HS-27A (cell line): ENCODE results near the gene TRIM52.

ENCODE experiments used
- DNase-seq: peaks from one replicate; pipeline ENCODE4 v3.0.0-alpha.2; 2012; ENCODE audit warnings: low read depth, missing footprints

The TRIM52 gene

DNA sequence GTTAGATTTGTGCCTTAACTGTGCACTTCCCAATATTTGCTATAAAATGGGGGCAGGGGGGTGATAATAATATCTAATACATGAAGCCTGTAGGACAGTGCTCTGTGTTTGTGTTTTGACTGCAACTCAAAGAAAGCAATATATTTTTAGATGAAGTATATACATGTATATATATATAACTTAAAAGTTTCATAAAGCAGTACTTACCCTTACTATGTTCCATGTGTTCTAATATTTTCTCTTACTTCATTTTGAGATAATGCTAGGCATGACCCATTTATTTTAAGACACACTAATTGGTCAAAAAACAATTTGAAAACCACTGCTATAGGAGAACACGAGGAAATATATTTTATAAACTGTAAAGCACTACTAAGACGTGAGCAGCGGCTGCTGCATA, 2.4 kb downstream of the TRIM52 start:
- DNase-seq, result no peak

DNA sequence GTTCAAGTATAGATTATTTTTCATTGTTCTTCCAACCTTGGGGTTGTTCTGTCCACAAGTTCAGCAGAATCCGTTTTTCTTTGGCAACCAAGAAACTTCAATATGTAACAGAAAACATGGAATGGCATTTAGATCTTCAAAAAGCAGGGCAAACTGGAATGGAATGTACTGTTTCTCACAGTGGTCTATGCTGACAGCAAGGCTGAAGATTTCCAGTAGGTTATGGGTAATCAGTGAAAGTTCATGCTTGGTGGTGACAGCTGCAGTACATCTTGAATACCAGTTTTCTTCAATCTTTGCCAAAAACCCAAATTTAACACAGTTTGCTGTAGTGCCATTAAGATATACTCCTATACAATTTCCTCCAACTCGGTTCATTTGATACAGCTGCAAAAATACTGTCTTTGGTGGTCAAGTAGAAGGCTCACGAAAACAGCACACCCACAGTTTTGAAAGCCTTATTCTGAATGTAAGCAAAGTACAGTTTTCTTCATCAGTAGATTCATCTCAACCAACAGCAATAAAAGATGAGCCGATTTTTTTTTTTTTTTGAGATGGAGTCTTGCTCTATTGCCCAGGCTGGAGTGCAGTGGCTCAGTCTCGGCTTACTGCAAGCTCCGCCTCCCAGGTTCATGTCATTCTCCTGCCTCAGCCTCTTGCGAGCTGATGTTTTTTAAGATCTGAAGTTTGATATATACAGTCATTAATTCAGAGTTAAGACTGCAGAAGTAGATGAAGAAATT, 4.9 kb downstream of the TRIM52 start:
- DNase-seq, result no peak

DNA sequence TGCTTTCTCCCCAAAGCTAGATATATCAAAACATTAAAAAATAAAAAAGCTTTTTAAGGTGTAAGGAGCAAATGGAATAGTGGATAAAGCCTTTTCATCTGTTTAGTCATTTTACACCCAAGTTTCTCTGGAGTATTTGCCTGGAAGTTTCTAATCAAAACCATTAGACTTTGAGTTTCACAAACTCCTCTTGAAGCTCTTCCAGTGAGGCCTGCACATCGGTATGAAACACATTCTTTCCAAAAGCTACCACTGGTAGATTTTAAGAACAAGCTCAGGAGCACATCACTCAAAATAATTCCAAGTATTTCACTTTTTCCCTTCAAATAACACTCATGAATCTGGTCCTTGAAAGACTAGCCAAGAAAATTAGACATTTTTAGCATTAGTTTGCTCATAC, 5.7 kb downstream of the TRIM52 start:
- no peak for DNase-seq

DNA sequence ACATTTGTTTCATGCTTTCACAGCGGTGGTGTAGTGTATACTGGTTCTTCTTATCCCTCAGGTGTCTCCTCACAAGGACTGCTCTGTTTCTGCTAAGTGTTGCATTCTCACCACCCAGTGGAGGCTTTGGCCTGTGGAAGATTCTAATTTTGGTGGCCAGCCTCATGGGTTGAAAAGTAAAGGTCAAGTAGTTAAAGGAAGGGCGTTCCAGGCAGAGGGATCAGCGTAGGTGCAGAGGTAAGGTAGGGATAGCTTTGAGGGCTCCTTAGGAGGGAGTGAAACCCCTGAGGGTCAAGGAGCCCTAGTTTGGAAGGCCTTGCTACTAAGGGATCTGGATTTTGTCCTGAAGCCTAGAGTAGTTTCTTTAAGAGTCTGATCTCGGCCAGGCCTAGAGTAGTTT, 12.7 kb downstream of the TRIM52 start:
- DNase-seq, result no peak

DNA sequence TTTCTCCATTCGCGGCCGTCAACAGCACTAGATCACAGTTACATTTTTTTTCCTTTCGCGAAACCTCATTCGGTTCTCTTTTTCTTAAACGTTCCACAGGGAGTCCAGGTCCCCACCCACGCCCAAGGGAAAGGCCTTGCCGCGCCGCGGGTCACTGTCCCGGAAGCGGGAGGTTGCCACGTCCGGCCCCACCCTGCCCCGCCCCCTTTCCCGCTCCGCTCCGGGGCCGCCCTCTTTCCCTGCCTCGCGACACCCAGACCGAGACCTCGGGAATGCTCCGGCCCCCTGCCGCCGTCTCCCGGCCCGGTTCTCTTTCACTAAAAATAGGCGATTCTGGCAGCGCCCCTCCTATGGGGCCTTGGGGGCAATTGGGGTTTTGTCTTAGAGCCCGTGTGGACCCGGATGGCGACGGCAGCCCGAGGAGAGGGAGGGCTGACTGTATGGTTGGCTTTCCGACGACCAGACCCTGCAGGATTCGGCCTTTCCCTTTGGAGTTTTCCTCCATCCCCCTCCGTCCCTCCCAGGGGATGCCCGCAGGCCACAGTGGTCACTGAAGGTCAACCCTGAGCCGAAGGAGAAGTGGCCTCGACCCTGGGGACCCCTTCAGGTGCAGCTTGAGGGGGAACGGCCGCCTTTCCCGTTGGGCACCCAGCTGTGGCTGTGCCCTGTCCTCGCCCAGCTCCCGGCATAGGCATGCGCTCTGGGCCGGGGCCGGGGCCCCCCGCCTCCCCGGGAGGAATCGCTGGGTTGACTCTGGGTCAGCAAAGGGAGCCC, 14.5 kb downstream of the TRIM52 start:
- DNase-seq, result no peak

DNA sequence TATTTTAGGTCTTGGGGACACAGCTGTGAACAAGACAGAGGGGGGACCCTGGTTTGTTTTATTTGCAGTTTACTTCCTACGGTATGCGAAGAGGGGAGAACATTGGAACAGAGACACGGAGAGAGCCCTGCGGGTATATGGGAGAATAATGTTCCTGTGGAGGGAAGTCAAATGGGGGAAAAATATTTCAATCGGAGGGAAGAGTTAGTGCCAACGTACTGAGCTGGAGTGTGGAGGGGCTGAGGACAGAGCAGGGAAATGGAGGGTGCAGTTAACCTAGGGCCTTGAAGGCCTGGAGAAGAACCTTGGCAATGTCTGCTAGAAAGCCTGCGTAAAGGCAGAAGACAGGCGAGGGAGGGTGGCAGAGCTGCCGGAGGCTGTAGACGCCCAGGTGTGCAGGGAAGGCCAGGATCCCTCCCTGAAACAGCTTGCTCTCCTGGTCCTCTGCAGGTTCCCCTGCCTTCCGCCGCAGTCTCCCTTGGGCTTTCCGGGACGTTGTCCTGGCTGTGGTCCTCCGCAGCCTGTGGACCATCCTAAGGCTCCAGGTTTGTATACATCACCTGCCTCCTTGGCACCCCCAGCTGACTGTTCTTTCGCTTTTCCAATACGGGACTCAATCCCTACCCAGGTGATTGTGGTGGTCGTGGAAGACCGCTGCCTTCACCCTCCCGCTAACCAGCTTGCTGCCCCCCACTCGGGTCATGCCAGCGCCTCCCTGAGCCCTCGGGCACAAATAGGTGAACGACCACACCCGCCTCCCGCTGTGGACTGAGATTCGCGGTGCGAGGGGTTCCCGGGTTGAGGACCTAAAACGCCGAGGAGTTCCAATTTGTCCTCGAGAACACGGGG, 15.3 kb downstream of the TRIM52 start:
- no peak for DNase-seq

DNA sequence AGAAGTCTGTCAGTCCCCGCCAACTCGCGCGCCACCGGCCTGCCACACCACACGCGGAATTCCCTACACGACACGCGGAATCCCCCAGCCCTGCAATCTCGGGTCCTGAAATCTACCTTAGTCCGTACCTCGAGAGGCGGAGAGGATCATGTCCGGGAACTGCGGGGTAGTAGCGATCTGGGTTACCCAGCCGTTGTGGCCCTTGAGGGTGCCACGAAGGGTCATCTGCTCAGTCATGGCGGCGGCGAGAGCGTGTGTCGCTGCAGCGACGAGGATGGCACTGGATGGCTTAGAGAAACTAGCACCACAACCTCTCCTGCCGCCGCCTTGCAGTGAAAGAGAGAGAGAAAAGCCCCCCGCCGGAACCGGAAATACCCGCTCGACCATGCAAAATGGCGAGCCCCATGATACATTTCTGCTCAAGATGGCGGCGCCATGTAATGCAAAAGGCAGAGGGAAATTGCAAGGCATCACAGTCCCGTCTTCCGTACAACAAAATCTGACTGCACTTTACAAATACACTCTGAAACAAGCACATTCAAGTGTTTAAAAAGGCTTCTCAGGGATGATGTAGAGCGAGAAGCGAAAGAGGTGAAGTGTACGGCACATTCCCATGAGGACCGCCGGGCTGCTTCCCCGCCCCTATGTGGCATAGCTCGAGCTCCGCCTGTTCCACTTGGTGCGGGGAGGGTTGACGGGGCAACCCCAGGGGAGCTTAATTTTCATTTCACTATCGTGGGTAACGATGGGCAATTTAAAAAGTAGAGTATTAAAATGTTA, 17.2 kb downstream of the TRIM52 start, which contains the start of gene RACK1:
Gene RACK1, minus strand, starts transcription at position 343 of the 780 bp plus-strand sequence. Its CDS starts 106 bp downstream, at position 237.
- peak; percentile 66 for DNase-seq

DNA sequence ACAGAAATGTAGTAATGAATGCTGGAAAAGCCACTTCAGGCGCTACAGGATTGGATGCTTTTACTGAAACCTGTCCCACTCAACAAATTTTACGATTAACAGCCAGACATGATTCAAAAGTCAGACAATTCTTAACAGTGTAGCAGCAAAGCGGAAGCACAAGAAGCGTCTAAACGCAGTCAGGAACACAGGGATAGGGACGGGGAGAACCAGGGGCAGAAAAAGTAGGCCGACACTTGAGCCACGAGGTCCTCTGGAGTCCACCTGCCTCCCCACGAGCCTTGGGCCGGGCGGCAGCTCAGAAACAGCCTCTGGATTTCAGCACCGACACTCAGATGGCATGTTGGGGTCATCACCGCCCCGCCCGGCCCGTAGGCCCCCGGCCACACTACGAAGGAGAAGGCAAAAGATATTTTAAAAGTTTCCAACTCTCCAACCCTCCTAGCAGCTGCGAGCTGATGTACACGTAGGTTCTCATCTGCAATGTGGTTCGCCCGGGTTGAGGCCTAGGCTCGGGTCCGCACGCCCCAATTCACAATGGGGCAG, 17.9 kb downstream of the TRIM52 start:
- no peak for DNase-seq

DNA sequence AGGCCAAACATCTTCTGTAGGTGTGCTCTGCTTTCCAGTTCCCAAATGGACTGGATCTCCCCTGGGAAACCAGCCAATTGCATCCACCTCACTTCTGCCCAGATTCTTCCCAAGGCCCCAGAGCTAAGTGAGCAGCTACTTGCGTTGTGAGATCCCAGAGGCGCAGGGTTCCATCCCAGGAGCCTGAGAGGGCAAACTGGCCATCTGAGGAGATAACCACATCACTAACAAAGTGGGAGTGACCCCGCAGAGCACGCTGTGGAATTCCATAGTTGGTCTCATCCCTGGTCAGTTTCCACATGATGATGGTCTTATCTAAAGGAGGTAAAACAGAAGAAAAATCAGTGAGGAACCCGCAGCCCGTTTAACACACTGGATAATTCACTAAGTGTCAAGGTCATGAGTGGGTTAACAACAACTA, 18.9 kb downstream of the TRIM52 start:
- no peak for DNase-seq

DNA sequence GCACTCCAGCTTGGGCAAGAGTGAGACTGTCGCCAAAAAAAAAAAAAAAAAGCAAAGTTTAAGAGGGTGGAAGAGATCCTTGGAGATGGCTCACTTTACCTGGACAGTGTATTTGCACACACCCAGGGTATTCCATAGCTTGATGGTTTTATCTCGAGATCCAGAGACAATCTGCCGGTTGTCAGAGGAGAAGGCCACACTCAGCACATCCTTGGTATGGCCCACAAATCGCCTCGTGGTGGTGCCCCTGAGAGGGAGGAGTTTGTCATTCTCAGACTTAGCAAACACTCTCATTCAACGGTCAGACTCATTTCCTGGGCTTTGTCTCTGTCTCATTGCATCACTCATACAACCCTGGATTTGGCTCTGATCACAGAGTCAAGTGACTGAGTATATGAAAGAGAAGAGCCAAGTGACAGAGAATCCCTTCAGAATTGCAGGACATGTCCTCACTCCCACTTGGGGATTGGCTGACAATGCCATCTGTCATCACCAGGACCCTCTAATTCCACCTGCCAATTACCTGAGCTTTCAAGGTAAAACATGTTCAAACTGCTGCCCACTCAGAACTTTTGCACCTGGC, 19.5 kb downstream of the TRIM52 start:
- DNase-seq, result no peak

DNA sequence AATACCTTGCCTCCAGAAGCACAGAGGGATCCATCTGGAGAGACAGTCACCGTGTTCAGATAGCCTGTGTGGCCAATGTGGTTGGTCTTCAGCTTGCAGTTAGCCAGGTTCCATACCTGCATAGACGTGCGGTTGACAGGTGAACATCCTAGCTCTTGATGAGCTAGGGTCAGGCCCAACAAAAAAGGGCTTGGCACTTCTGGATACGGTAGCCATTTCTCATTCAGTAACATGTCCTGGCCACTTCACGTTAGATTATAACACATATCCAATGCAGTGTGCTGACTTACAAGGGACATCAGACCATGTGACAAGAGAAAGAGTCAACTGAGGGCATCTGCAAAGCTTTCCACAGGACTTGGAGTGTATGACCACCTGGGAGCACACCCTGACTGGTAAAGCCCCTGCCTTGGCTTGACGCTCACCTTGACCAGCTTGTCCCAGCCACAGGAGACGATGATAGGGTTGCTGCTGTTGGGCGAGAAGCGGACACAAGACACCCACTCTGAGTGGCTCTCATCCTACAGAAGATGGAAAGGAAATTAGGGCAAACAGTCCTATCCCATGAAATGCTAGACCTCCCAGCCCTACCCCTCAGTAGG, 21.8 kb downstream of the TRIM52 start:
- DNase-seq, result no peak

DNA sequence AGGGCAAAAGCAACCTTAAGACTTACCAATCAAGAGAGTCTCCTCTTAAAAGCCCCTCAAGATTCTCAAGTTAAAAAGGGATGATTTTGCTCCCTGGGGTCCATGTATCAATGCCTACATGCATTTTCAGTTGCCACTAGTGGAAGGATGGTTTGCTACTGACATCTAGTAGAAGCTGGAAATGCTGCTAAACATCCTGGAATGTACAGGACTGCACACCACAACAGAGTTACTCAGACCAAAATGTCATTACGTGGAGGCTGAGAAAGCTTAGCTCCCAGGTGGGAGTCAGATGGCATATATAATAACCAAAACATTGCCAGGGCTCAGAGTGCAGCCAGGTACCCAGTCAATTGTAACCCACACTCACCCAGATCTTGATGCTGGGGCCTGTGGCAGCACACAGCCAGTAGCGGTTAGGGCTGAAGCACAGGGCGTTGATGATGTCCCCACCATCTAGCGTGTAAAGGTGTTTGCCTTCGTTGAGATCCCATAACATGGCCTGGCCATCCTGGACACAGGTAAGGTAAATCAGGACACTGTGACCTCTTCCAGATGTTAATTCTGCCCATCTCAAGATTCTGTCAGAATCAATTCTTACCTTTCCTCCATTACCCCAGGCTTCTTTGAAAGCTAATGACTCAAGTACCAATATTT, 23.1 kb downstream of the TRIM52 start:
- DNase-seq, result no peak

DNA sequence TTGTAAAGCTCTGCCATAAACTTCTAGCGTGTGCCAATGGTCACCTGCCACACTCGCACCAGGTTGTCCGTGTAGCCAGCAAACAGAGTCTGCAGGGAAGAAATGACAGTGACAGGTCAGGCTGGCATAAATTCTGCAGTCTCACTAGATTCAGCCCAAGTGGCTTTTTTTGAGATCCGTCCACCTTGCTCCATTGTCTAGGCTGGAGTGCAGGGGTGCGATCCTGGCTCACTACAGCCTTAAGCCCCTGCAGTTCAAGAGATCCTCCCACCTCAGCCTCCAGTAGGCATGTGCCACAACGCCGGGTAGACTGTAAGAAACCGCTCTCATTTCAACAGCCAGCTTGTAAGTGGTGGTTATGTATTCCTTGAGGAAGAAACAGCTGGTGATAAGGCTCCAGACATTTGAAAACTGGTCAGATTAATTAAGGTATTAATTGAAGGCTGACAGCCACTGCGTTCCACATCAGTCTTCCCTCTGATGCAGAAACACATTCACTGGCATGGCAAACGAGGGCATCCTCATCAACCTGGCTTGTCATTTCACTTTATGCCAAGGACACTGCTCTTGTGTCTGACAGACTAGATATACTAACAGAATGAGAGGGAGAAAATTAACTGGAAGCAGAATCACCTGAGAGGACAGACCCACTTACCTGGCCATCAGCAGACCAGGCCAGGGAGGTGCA, 23.8 kb downstream of the TRIM52 start:
- no peak for DNase-seq

DNA sequence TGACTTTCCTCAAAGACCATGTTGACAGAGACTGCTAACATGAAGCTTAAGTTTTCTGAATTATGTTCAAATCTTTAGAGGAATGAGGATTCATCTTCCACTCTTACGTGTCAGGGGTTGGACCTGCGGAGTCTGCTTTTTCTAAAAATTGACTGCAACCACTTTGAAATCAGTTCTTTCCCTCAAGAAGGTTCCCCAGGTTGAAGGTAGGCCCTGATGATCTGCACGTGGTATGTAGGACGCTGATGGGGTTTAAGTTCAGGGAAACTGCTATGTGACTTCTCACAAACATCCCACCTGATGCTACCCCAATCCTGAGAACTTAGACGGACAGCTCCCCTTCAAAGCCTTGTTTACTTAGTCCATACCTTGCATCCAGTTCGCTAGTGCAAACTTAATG, 24.5 kb downstream of the TRIM52 start:
- DNase-seq, result no peak

DNA sequence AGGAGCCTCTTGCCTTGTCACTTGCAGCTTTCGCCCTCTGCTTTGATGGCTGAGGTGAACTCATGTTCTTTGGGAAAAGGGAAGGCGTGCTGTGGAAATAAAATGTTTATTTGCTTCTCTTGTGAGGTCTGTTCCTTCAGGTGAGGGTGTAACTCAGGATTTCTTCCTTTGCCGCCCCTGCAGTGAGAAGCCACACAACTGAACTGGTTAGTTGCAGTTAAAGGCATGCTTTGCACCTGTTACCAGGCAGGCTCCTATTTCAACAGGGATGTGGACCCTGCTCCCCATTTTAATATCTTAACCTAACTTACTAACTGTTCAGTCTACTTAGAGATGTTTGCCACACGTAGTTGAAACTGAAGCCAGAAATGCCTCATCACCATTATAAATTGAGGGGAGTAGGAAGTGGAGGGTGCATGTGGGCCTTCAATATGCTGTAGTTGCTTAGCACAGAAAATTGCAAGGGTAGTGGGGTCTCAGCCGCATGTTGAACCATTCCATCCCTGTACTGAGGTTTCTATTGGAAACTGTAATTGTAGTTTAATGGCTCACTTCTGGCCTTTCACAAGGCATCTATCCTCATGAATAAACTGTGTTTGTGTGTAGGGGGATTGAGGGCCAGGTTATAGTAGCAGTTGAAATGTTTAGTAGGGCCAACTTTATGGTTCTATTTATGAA, 25.1 kb downstream of the TRIM52 start:
- DNase-seq, result no peak

DNA sequence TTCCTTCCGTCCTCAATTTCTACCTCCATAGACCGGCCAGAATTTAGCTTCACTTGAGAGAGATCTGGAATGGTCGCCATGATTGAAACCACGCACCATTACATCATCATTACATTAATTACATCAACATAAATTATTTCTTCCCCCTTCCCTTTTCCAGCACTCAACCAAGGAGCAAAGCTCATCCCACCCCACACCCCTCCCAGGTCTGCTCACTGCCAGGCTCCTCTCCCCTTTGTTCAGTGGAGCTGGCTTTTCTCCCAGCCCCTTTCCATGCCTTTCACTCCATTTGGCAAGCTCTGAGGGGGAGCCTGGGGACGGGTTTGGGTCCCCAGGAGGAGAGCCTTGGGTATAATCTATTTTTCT, 25.6 kb downstream of the TRIM52 start:
- no peak for DNase-seq

DNA sequence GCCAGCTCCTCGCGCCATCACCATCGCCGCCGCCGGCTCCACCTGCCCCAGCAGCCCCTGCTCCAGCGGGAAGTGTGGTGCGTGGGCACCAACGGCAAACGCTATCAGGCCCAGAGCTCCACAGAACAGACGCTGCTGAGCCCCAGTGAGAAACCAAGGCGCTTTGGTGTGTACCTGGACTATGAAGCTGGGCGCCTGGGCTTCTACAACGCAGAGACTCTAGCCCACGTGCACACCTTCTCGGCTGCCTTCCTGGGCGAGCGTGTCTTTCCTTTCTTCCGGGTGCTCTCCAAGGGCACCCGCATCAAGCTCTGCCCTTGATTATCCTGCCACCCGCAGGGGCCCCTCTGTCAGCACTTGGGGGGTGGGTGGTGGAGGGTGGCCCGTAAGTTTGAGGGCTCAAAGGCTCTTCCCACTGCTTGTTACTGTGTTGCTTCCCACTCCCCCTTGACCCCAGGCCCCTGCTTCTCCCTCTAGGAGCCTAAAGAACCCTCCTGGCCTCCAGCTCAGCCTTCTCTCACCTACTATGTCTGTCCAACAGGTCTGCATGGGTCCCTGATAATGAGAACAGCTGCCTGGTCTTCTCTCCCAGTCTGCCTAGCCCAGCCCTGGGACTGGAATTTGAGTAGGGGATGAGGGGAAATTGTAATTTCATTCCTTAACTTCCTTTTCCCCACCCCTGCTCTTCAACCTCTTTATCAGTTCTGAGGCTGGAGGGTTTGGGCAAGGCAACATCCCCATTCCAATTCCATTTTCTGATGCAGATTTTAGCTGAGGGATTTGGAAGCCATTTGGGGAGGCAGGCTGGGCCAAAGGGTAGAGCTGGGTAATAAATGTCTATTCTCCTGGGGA, 26.3 kb downstream of the TRIM52 start:
- no peak for DNase-seq
